Mesenchymal stem cell (in vitro differentiated cells and primary cell): ENCODE data around the gene TMEM63A.

ENCODE experiments used
- DNase-seq: peaks from one replicate; pipeline ENCODE4 v3.0.0-alpha.2; 2013
- H2AFZ ChIP-seq: one replicate; pipeline ENCODE4 v1.6.1; 2013; ENCODE audit warnings: low read depth, mild to moderate bottlenecking, control low read depth, inconsistent platforms, low read length, moderate library complexity
- H2AK5ac ChIP-seq: 2 replicates; pipeline ENCODE4 v1.6.1; 2013; ENCODE audit warnings: low read length, moderate library complexity, mild to moderate bottlenecking, inconsistent platforms; ENCODE audit not compliant: severe bottlenecking
- H2BK120ac ChIP-seq: one replicate; pipeline ENCODE4 v1.6.1; 2013; ENCODE audit warnings: low read depth, mild to moderate bottlenecking, inconsistent platforms, low read length, moderate library complexity
- H2BK12ac ChIP-seq, 2 experiments: one replicate each; pipeline ENCODE4 v1.6.1; 2013; ENCODE audit warnings: inconsistent platforms in 2 of 2, low read length in 2 of 2, mild to moderate bottlenecking in 2 of 2, moderate library complexity in 2 of 2, control low read depth in 1 of 2
- H2BK15ac ChIP-seq: one replicate; pipeline ENCODE4 v1.6.1; 2013; ENCODE audit warnings: mild to moderate bottlenecking, low read depth, inconsistent platforms; ENCODE audit not compliant: poor library complexity, severe bottlenecking
- H2BK5ac ChIP-seq: 2 replicates; pipeline ENCODE4 v1.6.1; 2013; ENCODE audit warnings: low read depth, mild to moderate bottlenecking, low read length, control low read depth, inconsistent platforms; ENCODE audit not compliant: poor library complexity, severe bottlenecking
- H3K14ac ChIP-seq, 2 experiments: one replicate each; pipeline ENCODE4 v1.6.1; 2013; ENCODE audit warnings: inconsistent platforms in 2 of 2, low read length in 2 of 2, control low read depth in 1 of 2, mild to moderate bottlenecking in 1 of 2, moderate library complexity in 1 of 2
- H3K18ac ChIP-seq, 2 experiments: one replicate each; pipeline ENCODE4 v1.6.1; 2013; ENCODE audit warnings: inconsistent platforms in 2 of 2, low read length in 2 of 2, control low read depth in 1 of 2, low read depth in 1 of 2, mild to moderate bottlenecking in 1 of 2
- H3K23ac ChIP-seq, 2 experiments: one replicate each; pipeline ENCODE4 v1.6.1; 2013; ENCODE audit warnings: inconsistent platforms in 2 of 2, low read length in 2 of 2, mild to moderate bottlenecking in 2 of 2, moderate library complexity in 2 of 2, control low read depth in 1 of 2
- H3K27ac ChIP-seq: 2 replicates; pipeline ENCODE4 v1.5.1; 2013; ENCODE audit warnings: mild to moderate bottlenecking, moderate library complexity, low read length, control low read depth, inconsistent platforms; ENCODE audit not compliant: poor library complexity, severe bottlenecking
- H3K27me3 ChIP-seq, 2 experiments: 2 replicates each; pipeline versions ENCODE4 v1.6.1 to v1.7.0; 2013; ENCODE audit warnings: low read length in 2 of 2, mild to moderate bottlenecking in 2 of 2, moderate library complexity in 2 of 2, control low read depth in 1 of 2, inconsistent platforms in 1 of 2; ENCODE audit not compliant: control insufficient read depth in 1 of 2, insufficient read depth in 1 of 2
- H3K36me3 ChIP-seq, 2 experiments: 2 replicates each; pipeline versions ENCODE4 v1.6.1 to v1.7.0; 2013; ENCODE audit warnings: low read length in 2 of 2, control low read depth in 1 of 2, inconsistent platforms in 1 of 2, low read depth in 1 of 2, mild to moderate bottlenecking in 1 of 2; ENCODE audit not compliant: insufficient read depth in 2 of 2, control insufficient read depth in 1 of 2
- H3K4ac ChIP-seq, 2 experiments: one replicate each; pipeline ENCODE4 v1.6.1; 2013; ENCODE audit warnings: inconsistent platforms in 2 of 2, low read length in 2 of 2, mild to moderate bottlenecking in 2 of 2, moderate library complexity in 2 of 2, control low read depth in 1 of 2, low read depth in 1 of 2
- H3K4me1 ChIP-seq: 2 replicates; pipeline ENCODE4 v1.6.1; 2013; ENCODE audit warnings: low read depth, low read length, control low read depth; ENCODE audit not compliant: control insufficient read depth, insufficient read depth
- H3K4me2 ChIP-seq: 2 replicates; pipeline ENCODE4 v1.6.1; 2013; ENCODE audit warnings: low read length, mild to moderate bottlenecking, inconsistent platforms; ENCODE audit not compliant: poor library complexity, severe bottlenecking
- H3K4me3 ChIP-seq, 2 experiments: 2 replicates each; pipeline versions ENCODE4 v1.5.1 to v1.7.0; 2013; ENCODE audit warnings: low read length in 2 of 2, mild to moderate bottlenecking in 2 of 2, control low read depth in 1 of 2, low read depth in 1 of 2; ENCODE audit not compliant: insufficient read depth in 1 of 2
- H3K79me1 ChIP-seq: replicated peaks from 2 replicates; pipeline ENCODE4 v1.6.1; 2013; ENCODE audit warnings: mild to moderate bottlenecking, control low read depth, low read length, inconsistent platforms; ENCODE audit not compliant: poor library complexity, severe bottlenecking
- H3K9ac ChIP-seq: 2 replicates; pipeline ENCODE4 v1.7.0; 2013; ENCODE audit warnings: mild to moderate bottlenecking, low read length, moderate library complexity
- H3K9me3 ChIP-seq: 2 replicates; pipeline ENCODE4 v1.7.0; 2013; ENCODE audit warnings: mild to moderate bottlenecking, low read length; ENCODE audit not compliant: control insufficient read depth
- H4K8ac ChIP-seq: one replicate; pipeline ENCODE4 v1.6.1; 2013; ENCODE audit warnings: inconsistent platforms, mild to moderate bottlenecking, low read length, moderate library complexity
- H4K91ac ChIP-seq: one replicate; pipeline ENCODE4 v1.6.1; 2013; ENCODE audit warnings: mild to moderate bottlenecking, low read length, inconsistent platforms
- WGBS: methylation state at CpG from one replicate; pipeline ENCODE4 v1.1.7; 2013; ENCODE audit warnings: mixed read lengths; 5-methylcytosine and 5-hydroxymethylcytosine counted together

Gene TMEM63A

GRCh38 chr1:225917536-225917935 lies 35.4 kb upstream of the TMEM63A start:
- H3K27ac ChIP-seq = no peak overlapping the region
- no peaks in the 10 kb centered on the region for H3K9me3 ChIP-seq
- H4K91ac ChIP-seq = no peak overlapping the region
- H4K8ac ChIP-seq = no peak overlapping the region
- WGBS = 97% methylated on average over 5 of the region's 5 CpGs
- no peak overlapping the region for H2AK5ac ChIP-seq
- no peak overlapping the region for H2BK120ac ChIP-seq
- no peak overlapping the region for H2BK15ac ChIP-seq
- H2BK12ac ChIP-seq = no peak overlapping the region
- no peaks in the 10 kb centered on the region for H3K27me3 ChIP-seq
- H3K18ac ChIP-seq = no peak overlapping the region
- H3K4ac ChIP-seq = no peak overlapping the region
- H3K14ac ChIP-seq = no peak overlapping the region
- H3K36me3 ChIP-seq = peaks cover 47 to 64% of the 10 kb centered on the region in 2 experiments
- H2BK5ac ChIP-seq = no peak overlapping the region
- H3K9ac ChIP-seq = no peak overlapping the region
- no peak overlapping the region for H3K4me3 ChIP-seq
- DNase-seq = no peak
- H3K79me1 ChIP-seq = peaks cover 33% of the 10 kb centered on the region
- H3K23ac ChIP-seq = no peak overlapping the region
- no peak overlapping the region for H2AFZ ChIP-seq
- H3K4me2 ChIP-seq = no peak overlapping the region
- H3K4me1 ChIP-seq = peaks cover 20% of the 10 kb centered on the region

GRCh38 chr1:225917101-225917500 lies 34.9 kb upstream of the TMEM63A start:
- H3K27me3 ChIP-seq = no peaks in the 10 kb centered on the region
- no peak overlapping the region for H3K4me2 ChIP-seq
- no peak overlapping the region for H2BK5ac ChIP-seq
- 100% methylated on average over 1 of the region's 3 CpGs for WGBS
- no peak overlapping the region for H4K91ac ChIP-seq
- no peak overlapping the region for H4K8ac ChIP-seq
- H3K18ac ChIP-seq = no peak overlapping the region
- no peak overlapping the region for H2BK120ac ChIP-seq
- H2BK15ac ChIP-seq = no peak overlapping the region
- no peak overlapping the region for H3K4me3 ChIP-seq
- H2AFZ ChIP-seq = no peak overlapping the region
- no peak overlapping the region for H3K27ac ChIP-seq
- no peak overlapping the region for H2BK12ac ChIP-seq
- no peaks in the 10 kb centered on the region for H3K9me3 ChIP-seq
- peaks cover 43 to 60% of the 10 kb centered on the region in 2 experiments for H3K36me3 ChIP-seq
- no peak overlapping the region for H3K4ac ChIP-seq
- no peak for DNase-seq
- H3K9ac ChIP-seq = no peak overlapping the region
- H2AK5ac ChIP-seq = no peak overlapping the region
- H3K4me1 ChIP-seq = peaks cover 17% of the 10 kb centered on the region
- H3K79me1 ChIP-seq = peaks cover 30% of the 10 kb centered on the region
- H3K23ac ChIP-seq = no peak overlapping the region
- no peak overlapping the region for H3K14ac ChIP-seq

- Histone ChIP-seq H3K79me1 (peaks cover 18% of the 10 kb centered on the region), H3K27ac (no peak overlapping the region), H2AFZ (no peak overlapping the region), H3K36me3 (peaks cover 31 to 45% of the 10 kb centered on the region in 2 experiments), H3K4ac (no peak overlapping the region), H3K4me2 (no peak overlapping the region), H3K27me3 (no peaks in the 10 kb centered on the region), H3K4me3 (no peak overlapping the region), H4K8ac (no peak overlapping the region), H3K9ac (no peak overlapping the region), H3K4me1 (peaks cover 13% of the 10 kb centered on the region), H2BK12ac (no peak overlapping the region), H3K23ac (no peak overlapping the region), H4K91ac (no peak overlapping the region), H3K14ac (no peak overlapping the region), H2BK120ac (no peak overlapping the region), H2AK5ac (no peak overlapping the region), H3K18ac (no peak overlapping the region), H2BK15ac (no peak overlapping the region), H2BK5ac (no peak overlapping the region), H3K9me3 (no peaks in the 10 kb centered on the region)
- WGBS = 92% methylated on average over 7 of the region's 7 CpGs
- DNase-seq = no peak
Measured at GRCh38 chr1:225915538-225915991, 33.4 kb upstream of the TMEM63A start.

GRCh38 chr1:225914947-225915346 lies 32.8 kb upstream of the TMEM63A start:
- Histone ChIP-seq H3K27ac (no peak overlapping the region), H2BK12ac (no peak overlapping the region), H2BK5ac (no peak overlapping the region), H3K79me1 (peaks cover 14% of the 10 kb centered on the region), H4K91ac (no peak overlapping the region), H3K27me3 (no peaks in the 10 kb centered on the region), H3K4ac (no peak overlapping the region), H2AK5ac (no peak overlapping the region), H3K4me3 (no peak overlapping the region), H3K4me2 (no peak overlapping the region), H3K36me3 (peaks cover 26 to 42% of the 10 kb centered on the region in 2 experiments), H3K4me1 (peaks cover 9% of the 10 kb centered on the region), H3K9me3 (no peaks in the 10 kb centered on the region), H4K8ac (no peak overlapping the region), H2BK120ac (no peak overlapping the region), H3K18ac (no peak overlapping the region), H2BK15ac (no peak overlapping the region), H3K9ac (no peak overlapping the region), H3K23ac (no peak overlapping the region), H2AFZ (no peak overlapping the region), H3K14ac (no peak overlapping the region)
- 96% methylated on average over 4 of the region's 6 CpGs for WGBS
- no peak for DNase-seq
